ENCODE measurements around the gene WDR38.
A peak's percentile ranks its signal among the peaks of the same experiment; 100 is the strongest.

The WDR38 gene

GRCh38 chr9:124852829-124853531, at the start of gene WDR38:
Gene WDR38, plus strand, starts transcription at chr9:124853460. Its CDS starts 72 bp downstream, at chr9:124853532.
- peak within 1 kb of the TSS; percentile 63 for H3K4me3 ChIP-seq (ENCODE audit: low read depth, low read length)
- peak; percentile 83 for DNase-seq (ENCODE audit: low read depth)
- peak; percentile 77 for TF ChIP-seq CTCF (conservative IDR thresholded peaks at IDR 0.05; ENCODE audit: low read depth, low read length)

GRCh38 chr9:124803911-124804310, 49.3 kb upstream of the WDR38 start:
- no peak for TF ChIP-seq CTCF (conservative IDR thresholded peaks at IDR 0.05; ENCODE audit: low read depth, low read length)
- no peak for DNase-seq (ENCODE audit: low read depth)
- no peak overlapping the region for H3K4me3 ChIP-seq (ENCODE audit: low read depth, low read length)

- no peak overlapping the region for H3K4me3 ChIP-seq (ENCODE audit: low read depth, low read length)
- no peak for TF ChIP-seq CTCF (conservative IDR thresholded peaks at IDR 0.05; ENCODE audit: low read depth, low read length)
- DNase-seq (ENCODE audit: low read depth) = no peak
Observed at GRCh38 chr9:124805186-124805585, 48.1 kb upstream of the WDR38 start.

GRCh38 chr9:124808246-124808956, 44.9 kb upstream of the WDR38 start:
- H3K4me3 ChIP-seq (ENCODE audit: low read depth, low read length) = no peak overlapping the region
- DNase-seq (ENCODE audit: low read depth) = no peak
- TF ChIP-seq CTCF (conservative IDR thresholded peaks at IDR 0.05; ENCODE audit: low read depth, low read length) = no peak

GRCh38 chr9:124809211-124809610, 44.0 kb upstream of the WDR38 start:
- DNase-seq (ENCODE audit: low read depth) = no peak
- no peak for TF ChIP-seq CTCF (conservative IDR thresholded peaks at IDR 0.05; ENCODE audit: low read depth, low read length)
- no peak overlapping the region for H3K4me3 ChIP-seq (ENCODE audit: low read depth, low read length)

- no peak for DNase-seq (ENCODE audit: low read depth)
- no peak overlapping the region for H3K4me3 ChIP-seq (ENCODE audit: low read depth, low read length)
- TF ChIP-seq CTCF (conservative IDR thresholded peaks at IDR 0.05; ENCODE audit: low read depth, low read length) = no peak
Observed at GRCh38 chr9:124809741-124810500, 43.3 kb upstream of the WDR38 start.

Measured in choroid plexus epithelial cell (primary cell).